ENCODE measurements around the gene LRRC14B. TPM values are rescaled to one million over a fixed set of nuclear protein-coding genes. Genes with fewer than 3 reads are reported as not detected.

LRRC14B gene
- total RNA-seq, 6 experiments from 2014 or later, result not detected

DNA sequence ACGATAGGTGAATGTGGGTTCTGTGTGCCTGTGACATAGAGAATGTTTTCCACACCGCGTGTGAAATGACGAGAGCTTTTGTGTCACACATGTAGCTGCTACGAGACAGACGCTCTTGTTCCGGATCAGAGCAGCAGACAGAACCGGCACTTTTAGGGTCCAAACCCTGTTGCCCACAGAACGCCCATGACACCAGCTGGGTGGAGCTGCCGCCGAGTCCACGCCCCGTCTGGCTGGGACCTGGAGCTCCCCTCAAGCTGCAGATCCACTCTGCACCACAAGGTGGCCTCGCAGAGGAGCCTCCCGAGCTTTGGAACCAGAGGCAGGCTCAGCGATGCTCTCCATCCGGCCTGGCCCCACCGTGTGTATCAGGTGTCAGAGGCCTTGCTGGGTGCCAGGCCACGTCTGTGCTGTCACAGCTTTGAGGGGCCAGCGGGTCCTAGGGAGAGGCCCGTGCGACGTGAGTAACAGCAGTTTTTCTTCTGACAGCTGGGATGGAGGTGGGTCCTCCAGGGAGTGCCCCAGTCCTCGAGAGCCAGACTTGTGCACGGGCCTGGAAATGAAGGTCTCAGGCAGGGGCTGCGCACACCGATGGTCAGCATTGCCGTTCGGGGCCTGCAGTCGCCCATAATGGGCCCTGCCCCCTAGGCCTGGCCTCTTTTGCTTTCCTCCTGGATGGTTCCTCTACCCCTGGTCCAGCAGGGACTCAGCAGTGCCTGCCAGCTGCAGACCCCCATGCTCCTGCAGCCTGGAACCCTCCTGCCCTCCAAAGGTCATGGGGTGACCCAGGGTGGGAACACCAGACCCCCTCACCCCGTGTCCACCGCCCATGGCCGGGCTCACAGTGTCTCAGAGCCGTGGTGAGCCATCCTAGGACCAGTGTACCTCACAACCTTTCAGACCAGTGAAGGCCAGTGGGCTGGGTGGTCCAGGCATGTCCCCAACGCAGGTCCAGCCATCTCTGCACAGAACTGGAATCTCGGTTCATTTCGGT, 2.5 kb upstream of the LRRC14B start:
- Histone ChIP-seq H3K27ac (no peak overlapping the region), H3K36me3 (no peaks in the 10 kb centered on the region), H3K27me3 (no peaks in the 10 kb centered on the region), H3K4me3 (no peak overlapping the region), H3K9me3 (no peaks in the 10 kb centered on the region), H3K4me1 (peaks cover 0 to 9% (median 2%) of the 10 kb centered on the region in 4 donors)
- peak; percentile 83 to 94 (median 86) for ATAC-seq
- TF ChIP-seq POLR2A (IDR thresholded peaks at IDR 0.05), result no peak
- TF ChIP-seq, protein P1, sequence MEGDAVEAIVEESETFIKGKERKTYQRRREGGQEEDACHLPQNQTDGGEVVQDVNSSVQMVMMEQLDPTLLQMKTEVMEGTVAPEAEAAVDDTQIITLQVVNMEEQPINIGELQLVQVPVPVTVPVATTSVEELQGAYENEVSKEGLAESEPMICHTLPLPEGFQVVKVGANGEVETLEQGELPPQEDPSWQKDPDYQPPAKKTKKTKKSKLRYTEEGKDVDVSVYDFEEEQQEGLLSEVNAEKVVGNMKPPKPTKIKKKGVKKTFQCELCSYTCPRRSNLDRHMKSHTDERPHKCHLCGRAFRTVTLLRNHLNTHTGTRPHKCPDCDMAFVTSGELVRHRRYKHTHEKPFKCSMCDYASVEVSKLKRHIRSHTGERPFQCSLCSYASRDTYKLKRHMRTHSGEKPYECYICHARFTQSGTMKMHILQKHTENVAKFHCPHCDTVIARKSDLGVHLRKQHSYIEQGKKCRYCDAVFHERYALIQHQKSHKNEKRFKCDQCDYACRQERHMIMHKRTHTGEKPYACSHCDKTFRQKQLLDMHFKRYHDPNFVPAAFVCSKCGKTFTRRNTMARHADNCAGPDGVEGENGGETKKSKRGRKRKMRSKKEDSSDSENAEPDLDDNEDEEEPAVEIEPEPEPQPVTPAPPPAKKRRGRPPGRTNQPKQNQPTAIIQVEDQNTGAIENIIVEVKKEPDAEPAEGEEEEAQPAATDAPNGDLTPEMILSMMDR (IDR thresholded peaks at IDR 0.05), result peak; percentile 88 to 96 (median 92)
- WGBS (ENCODE audit: insufficient coverage, low coverage, low lambda C conversion rate, missing lambda C conversion rate), result 30% methylated on average over 17 of the region's 37 CpGs
- peak; percentile 86 to 88 (median 88) for DNase-seq
- intact Hi-C loops (cut with DNase I), result no loop called here

DNA sequence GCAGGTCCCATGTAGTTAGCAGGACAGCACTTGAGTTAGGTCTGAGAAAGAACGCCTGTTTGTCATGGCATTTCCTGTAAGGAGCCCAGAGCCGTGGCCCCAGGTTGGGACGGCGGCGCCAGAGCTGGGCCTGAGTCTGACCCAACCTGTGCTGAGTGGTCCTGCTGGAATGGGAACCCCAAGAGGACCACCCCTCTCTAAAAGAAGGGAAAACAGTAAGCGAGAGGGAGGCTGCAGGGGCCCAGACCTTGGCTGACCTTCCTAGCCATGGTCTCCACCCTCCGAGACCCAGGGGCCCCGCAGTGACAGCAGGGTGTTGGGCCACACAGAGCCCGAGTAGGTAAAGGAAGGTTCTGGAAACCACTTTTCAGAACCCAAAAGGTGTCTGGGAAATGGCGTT, 1.8 kb upstream of the LRRC14B start:
- 90% methylated on average over 2 of the region's 10 CpGs for WGBS (ENCODE audit: insufficient coverage, low coverage, low lambda C conversion rate, missing lambda C conversion rate)
- H3K4me1 ChIP-seq, result peaks cover 0 to 9% (median 2%) of the 10 kb centered on the region in 4 donors
- no peaks in the 10 kb centered on the region for H3K36me3 ChIP-seq
- no peak for ATAC-seq
- DNase-seq, result peak in 1 of 3 donors; percentile 31
- no peak overlapping the region for H3K27ac ChIP-seq
- no peak overlapping the region for H3K4me3 ChIP-seq
- intact Hi-C loops (cut with DNase I), result no loop called here
- H3K9me3 ChIP-seq, result no peaks in the 10 kb centered on the region
- no peaks in the 10 kb centered on the region for H3K27me3 ChIP-seq
- TF ChIP-seq POLR2A (IDR thresholded peaks at IDR 0.05), result no peak
- TF ChIP-seq, protein P1 (IDR thresholded peaks at IDR 0.05), result no peak

DNA sequence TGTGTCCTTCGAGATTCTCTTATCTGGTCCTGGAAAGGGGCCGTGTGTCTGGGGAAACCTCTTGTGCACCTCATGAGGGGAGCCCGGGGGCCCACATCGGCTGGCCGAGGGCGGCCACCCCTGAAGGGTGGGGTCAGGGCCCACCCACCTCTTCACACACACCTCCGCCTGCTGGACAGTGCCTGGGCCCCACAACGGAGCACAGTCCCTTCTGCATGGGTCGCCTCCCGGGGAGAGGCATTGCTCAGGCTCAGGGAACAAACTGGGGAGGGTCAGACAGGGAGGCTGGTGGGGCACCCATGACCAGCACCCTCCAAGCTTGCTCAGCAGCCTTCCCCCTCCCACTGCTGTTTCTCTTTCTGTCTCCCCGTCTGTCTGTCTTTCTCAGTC, 1.3 kb upstream of the LRRC14B start:
- H3K4me3 ChIP-seq, result no peak overlapping the region
- H3K27me3 ChIP-seq, result no peaks in the 10 kb centered on the region
- TF ChIP-seq, protein P1 (IDR thresholded peaks at IDR 0.05), result no peak
- no peak for TF ChIP-seq POLR2A (IDR thresholded peaks at IDR 0.05)
- H3K9me3 ChIP-seq, result no peaks in the 10 kb centered on the region
- H3K27ac ChIP-seq, result no peak overlapping the region
- ATAC-seq (no peak), DNase-seq (peak in 1 of 3 donors; percentile 52)
- H3K4me1 ChIP-seq, result peaks cover 0 to 9% (median 2%) of the 10 kb centered on the region in 4 donors
- intact Hi-C loops (cut with DNase I), result no loop called here
- 64% methylated on average over 7 of the region's 11 CpGs for WGBS (ENCODE audit: insufficient coverage, low coverage, low lambda C conversion rate, missing lambda C conversion rate)
- no peaks in the 10 kb centered on the region for H3K36me3 ChIP-seq

DNA sequence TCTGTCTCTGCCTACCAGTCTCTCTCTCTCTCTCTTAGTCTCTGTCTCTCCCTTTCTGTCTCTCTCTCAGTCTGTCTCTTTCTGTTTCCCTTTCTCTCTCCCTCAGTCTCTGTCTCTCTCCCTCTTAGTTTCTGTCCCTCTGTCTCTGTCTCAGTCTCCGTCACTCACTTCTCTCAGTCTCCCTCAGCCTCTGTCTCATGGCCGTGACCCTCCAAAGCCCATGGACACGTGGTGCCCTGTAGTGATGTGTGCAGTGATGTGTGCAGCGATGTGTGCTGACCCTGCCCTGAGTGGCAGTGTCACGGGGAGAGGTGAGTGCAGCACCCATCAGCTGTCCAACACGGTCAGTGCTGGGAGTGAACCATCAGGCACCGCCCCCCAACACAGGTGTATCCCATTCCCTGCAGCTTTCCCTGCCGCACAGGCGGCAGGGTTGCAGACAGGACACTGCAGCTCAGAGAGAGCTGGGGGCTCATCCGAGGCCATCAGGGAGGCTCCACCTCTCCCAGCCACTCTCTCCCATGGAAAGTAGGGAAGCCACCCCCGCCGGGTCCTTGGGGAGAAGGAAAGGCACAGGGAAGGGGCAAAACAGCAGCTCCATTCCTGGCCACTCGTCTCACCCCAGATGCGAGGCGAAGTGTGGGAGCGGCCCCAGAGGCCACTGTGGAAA, 794 bp upstream of the LRRC14B start:
- Histone ChIP-seq H3K9me3 (no peaks in the 10 kb centered on the region), H3K4me3 (no peak overlapping the region), H3K36me3 (no peaks in the 10 kb centered on the region), H3K27ac (no peak overlapping the region), H3K27me3 (no peaks in the 10 kb centered on the region), H3K4me1 (peaks cover 0 to 9% (median 2%) of the 10 kb centered on the region in 4 donors)
- DNase-seq, result peak in 1 of 3 donors; percentile 54
- ATAC-seq, result no peak
- intact Hi-C loops (cut with DNase I), result no loop called here
- TF ChIP-seq, protein P1 (IDR thresholded peaks at IDR 0.05), result no peak
- no peak for TF ChIP-seq POLR2A (IDR thresholded peaks at IDR 0.05)
- 59% methylated on average over 11 of the region's 16 CpGs for WGBS (ENCODE audit: insufficient coverage, low coverage, low lambda C conversion rate, missing lambda C conversion rate)

Measured in right lobe of liver (tissue), 6 donors.